Fibroblast of upper back skin (primary cell): Measurements from ENCODE around the gene PPBP.

ENCODE experiments used
- DNase-seq: peaks from one replicate; pipeline ENCODE4 v3.0.0-alpha.2; 2013

PPBP gene, protein sequence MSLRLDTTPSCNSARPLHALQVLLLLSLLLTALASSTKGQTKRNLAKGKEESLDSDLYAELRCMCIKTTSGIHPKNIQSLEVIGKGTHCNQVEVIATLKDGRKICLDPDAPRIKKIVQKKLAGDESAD

DNA sequence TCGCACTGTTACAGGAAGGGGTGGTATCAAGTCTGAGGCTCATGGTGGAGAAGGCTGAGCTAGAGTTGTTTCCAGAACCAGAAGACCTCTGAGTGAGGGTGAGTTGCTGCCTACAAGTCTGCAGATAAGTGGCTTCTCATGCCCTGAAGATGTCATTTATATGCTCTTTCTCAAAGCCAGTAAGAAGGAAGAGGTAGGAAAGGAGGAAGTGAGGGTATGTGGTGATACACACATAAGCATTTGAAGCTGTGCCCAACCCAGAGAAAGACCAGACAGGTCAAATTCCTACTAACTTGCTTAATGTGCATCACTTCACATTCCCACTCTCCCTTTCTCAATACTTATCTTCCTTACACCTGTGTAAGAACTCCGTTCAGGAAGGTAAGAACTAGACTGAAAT lies at the start of gene PPBP:
Gene PPBP, minus strand, starts transcription at position 130 of the 400 bp plus-strand sequence. Its CDS starts 87 bp downstream, at position 43.
- DNase-seq = no peak

DNA sequence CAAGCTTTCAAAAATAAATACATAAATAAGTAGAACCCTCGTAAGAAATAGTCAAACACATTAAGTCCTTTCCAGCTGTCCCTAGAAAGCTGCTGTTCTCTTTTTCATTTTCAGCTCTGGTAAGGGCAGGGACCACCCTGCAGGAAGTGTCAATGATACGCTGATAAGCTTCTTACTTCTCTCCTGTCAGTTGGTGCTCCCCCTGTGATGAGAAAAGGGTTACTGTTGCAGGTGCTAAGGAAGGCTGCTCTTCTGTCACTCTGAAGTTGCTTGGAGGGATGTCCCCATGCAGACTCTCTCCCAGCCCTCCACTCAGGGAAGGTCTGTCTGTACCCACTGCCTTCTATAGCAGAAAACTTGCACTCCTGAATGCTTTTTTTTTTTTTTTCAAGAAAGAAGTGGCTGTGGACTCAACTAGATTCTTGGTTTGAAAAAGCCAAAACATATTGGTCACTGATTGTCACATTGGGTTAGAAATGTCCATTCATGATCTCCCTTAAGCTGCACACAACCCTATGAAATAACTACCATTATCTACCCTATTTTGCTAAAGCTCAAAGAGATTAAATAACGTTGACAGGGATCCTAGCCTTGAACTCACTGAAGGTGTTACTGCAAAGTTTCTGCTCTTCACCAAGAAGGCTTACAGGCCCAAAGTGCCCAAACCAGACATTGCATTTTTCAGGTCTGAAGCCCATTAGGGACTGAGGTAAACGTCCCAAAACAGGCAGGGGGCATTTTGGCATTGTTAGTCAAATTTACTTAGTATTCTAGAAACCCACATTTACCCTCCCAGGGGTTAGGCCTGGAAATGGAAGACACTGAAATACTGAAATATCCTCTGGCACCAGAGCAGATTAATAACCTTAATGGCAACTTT lies 49.3 kb upstream of the PPBP start:
- DNase-seq = no peak

DNA sequence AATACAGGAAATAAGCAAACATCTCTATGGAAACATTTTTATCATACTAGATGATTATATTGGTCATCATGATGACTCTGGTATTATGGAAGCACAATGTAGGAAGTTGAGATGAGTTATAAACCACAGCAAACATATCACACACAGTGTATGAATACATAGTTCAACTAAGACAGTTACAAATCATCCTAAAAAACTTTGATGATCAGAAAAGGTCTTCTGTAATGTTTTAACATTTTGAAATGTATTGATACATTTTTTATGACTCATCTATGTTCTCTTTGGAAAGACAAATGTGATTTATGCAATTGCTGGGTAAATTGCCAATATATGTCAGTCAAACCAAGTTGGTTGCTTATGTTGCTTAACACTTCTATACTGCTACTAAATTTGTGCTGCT lies 45.7 kb upstream of the PPBP start:
- peak; percentile 63 for DNase-seq

DNA sequence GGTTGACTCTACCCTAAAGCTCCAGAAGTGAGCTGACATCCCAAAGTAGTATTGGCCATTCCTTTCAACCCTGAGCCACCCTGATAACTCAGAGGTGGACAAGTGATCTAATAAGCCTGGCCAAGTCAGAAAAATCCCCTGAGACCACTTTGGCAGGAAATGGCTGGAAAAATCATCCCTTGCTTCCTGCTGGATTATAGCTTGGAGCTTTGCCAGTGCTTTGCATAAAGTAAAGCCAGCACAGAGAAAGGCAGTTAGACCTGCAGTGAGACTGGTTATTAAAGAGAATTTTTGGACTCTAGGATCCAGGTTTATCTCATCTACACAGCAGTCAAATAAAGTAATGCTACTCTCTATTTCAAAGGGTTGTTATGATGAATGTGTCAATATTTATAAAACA lies 44.1 kb upstream of the PPBP start:
- peak; percentile 76 for DNase-seq

DNA sequence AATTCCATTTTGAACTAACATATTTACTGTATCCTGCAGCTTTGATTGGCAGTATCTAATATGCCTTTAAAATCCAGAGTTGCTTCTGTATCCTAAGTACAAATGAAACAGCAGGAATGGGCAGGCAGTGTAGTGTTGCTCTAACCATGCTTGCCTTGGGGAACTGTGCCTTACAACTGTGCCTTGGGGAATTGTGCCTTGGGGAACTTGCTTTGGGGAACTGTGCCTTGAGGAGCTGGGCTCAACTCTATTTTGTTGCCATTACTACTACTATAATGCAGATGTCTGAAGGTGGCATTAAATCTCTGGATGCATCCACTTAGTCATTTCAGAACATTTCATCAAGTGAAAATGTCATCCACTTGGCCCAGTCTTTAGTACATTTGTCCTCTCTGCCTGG lies 43.6 kb upstream of the PPBP start:
- DNase-seq = no peak

DNA sequence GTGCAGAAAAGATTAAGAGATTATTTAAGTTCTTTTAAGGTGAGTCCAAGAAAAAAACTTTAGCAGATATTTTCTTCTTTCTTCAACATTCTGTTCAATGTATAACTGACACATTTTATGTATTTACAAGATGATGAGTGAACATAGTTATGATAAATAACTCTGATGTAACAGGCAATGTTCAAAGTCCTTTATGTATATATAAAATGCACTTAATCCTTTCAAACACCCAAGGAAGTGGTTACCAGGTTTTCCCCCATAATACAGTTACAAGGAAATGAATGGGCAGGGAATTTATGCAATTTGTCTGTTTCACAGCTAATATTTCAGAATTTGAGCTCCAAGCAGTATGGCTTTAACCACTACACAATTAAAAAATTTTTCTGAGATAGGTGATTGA lies 42.3 kb upstream of the PPBP start:
- no peak for DNase-seq

DNA sequence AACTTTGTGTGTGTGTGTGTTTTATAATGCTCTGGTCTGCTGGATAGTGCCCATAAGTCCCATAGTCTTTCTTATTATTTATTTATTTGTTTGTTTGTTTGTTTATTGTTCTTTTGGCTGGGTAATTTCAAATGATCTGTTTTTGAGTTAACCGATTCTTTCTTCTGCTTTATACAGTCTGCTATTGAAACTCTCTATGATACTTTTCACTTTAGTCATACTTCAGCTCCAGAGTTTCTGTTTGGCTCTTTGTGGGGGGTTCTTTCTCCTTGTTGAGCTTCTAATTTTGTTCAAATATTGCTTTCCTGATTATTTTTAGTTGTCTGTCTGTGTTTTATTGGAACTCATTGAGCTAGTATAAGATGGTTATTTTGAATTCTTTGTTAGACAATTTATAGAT lies 40.5 kb upstream of the PPBP start:
- no peak for DNase-seq

DNA sequence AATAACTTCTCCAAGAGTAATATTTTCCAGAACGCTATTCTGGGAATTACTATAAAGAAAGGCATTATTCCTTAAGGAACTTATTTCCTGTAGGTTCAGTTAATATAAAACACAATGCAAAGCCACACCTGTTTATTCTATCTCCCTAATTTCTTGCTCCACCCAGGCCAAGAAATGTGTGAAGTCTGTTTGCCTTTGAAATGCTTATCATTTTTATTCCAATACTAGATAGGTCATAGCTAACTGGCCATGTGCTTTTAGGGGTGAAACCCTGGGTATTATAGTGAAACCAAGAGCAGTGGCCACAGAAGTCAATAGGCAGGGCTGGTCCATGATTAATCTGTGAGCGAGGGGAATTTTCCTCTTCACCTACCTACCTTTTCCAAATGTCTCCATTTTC lies 35.7 kb upstream of the PPBP start:
- DNase-seq = no peak

DNA sequence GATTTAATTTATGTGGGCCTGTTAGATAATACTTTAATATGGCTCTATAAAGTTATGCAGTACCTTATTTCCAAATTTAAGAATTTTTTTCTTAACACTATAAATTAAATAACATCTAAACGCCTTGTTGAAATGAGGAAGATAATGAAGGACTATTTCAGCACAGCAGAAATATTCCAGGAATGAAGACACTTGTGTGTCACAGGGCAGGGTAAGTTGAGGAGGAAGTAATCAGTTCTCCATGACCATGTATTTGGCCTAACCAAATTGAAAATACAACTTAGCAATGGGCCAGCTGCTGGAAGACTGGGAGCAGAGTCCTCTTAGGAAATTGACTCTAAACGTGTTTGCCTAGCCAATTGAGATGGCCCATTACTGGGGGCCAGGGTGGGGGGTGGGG lies 33.6 kb upstream of the PPBP start:
- DNase-seq = no peak

DNA sequence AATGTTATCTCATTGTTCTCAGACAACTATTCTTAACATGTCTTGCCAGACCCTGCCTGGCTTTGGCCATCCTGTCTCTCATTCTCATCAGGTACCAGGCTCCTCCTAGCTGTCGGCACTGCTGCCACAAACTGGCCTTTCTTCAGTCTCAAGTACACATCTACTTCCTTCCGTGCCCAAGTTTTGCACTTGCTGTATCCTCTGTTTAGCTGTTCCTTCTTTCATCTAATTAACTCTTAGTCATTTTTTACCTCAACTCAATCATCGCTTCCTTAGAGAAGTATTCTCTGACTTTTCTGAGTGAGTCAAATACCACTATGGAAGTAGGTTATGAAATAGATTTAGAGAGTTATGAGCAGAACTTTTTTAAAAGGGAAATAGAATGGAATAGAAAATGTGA lies 30.8 kb upstream of the PPBP start:
- no peak for DNase-seq

DNA sequence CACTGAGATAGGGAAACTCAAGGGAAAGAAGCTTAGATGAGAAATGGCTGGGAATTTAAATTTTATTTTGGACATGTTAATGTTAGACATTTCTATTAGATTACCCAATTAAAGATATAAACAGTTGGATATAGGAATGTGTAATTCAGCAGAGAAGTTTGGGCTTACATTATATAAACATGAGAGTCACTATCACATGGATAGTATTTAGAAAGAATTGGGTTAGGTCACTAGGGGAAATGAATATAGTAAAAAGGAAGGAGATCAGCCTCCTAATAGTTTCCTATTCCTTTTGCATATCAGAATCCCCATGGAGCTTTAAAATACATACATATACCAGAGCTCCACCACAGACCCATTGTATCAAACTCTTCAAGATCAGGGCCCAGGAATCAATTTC lies 30.1 kb upstream of the PPBP start:
- no peak for DNase-seq

DNA sequence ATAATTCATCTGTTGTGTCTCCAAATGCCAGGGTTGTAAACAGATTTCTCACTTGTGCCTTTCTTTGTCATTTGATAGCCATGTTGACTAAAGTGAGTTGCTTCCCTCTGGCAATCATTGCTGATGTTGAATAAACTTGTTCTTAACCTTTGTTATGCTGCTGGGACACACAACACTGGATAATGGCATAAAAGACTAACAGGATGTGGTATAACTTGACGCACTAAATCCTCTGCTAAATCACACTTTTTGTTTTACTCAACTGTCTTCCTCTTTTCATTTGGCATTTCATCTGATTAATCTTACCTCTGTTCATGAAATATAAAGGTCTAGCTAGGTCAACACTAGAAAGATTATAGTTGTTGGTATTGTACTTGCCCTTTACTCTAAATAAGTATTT lies 28.1 kb upstream of the PPBP start:
- DNase-seq = no peak

DNA sequence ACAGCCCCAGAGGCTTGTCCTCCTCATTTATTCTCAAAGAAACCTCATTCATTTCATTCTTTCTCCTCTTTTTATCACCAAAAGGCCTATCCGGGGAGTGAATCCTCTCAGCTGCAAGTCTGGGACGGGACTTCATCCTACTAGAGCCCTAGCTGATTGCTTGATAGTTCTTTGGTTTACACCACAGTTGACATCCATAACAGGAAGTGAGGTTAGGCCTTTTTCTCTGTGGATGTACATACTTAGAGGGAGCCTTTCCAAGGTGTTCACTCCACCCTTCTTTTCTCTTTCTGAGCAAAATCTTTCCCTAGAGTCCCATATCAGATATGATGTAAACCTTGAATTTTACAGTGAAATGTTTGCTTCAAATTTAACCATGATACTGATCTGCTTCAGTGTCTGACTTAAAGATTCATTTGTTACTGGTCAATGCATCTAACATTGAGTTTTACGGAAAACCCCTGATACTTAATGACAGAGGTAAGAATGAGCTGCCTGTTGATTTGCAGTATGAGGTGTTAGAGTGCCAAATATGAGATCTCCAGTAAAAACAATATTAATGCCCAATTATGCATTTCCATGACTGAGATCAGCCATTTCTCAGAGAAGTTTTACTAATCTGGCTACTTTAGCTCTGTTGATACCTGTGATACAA lies 27.3 kb upstream of the PPBP start:
- DNase-seq = no peak

DNA sequence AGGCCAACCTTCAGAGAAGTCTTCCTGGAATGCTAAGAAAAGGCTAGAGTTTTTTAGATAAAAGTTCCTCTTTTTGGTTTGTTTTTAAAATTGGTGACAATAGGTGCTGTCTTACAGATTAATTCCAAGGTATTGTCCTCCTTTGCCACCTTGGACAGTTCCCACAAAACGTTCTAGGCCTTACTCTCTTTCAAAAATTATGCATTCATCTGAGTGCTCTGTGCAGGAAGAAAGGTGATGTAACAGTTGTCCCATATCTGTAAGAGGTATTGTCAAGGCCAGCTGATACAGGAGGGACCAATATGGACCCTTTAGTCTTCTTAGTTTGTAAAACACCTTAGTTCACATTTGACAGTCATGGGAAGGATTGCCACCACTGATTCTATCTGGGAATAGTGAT lies 26.3 kb upstream of the PPBP start:
- DNase-seq = peak; percentile 15

DNA sequence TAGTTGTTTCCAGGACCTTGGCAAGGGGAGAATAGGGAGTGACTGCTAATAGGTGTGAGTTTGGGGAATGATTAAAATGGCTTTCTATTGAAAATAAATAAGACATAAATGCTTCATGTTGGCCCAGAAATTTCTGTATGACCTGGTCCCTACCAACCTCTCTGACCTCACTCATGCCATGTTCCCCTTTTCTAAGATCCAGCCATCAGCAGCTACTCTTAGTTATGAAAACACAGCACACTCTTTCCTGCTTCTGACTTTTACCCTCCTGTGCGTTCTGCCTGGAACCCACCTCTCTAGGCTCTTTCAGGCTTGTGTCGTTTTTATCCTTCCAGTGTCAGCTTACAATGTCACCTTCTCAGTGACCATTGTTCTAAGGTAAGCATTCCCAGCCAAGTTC lies 25.3 kb upstream of the PPBP start:
- DNase-seq = no peak

DNA sequence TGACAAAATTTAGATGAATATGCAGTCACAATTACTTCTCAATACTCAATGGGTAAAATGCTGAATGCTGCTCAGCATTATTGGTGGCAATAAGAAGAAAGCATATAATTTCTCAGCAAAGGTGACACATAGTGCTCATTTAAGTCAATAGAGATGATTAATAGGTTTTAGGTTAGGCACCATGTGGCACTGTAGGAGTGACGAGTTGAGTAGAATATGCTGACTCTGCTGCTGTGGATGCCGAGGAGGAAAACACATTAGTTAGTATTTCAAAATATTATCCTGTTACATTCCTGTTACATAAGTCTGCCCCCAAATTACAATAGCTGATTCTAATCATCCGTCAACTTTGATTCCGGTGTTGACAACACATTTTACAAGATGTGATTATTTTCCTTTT lies 24.1 kb upstream of the PPBP start:
- DNase-seq = no peak

DNA sequence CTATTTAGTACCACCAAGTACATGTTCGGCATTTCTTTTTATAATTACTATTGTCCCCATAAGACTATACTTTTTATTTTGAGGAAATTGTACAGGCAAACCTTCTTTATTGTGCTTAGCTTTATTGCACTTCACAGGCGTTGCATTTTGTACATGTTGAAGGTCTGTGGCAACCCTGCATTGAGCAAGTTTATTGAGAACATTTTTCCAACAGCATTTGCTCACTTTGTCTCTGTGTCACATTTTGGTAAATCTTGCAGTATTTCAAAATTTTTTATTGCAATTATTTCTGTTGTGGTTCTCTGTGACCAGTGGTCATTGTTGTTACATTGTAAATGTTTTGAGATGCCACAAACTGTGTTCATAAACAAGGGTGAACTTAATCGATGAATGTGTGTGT lies 21.3 kb upstream of the PPBP start:
- no peak for DNase-seq

DNA sequence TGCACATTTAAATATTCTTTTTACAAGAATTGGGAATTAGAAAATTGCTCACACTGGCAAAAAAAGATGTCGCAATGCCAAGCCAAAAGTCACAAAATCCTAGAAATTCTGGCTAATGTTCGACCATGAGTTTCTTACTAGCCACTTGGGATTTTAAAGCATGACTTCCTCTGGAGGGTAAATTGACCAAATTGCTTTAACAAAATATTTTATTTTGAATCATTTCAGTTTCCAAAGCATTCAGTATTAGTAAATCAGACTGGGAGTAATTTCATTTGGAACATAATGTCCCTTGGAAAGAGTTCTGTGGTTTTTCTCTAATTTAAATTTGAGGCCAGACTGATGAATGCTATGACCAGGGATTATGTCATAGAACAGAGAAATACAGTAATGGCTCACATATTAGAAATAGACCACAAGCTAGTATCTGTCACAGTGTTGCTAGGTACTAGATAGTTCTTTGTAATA lies 18.1 kb upstream of the PPBP start:
- peak; percentile 69 for DNase-seq

DNA sequence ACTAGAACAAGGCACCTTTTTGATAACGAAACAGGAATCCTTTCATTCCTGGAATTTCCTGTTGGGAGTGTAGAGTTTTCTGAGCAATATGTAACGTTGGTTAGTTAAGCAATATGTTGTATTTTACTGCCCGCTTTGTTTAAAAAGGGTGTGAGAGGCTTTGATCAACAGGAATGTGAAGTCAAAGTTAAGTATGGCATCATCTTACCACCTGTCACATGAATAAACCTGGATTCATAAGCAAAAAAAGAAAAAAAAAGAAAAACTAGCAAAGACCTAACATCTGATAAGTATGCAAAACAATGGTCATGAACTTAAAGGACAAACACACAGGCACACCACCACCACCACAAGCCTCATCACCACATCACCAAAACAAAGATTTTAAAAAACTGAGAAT lies 17.5 kb upstream of the PPBP start:
- no peak for DNase-seq

DNA sequence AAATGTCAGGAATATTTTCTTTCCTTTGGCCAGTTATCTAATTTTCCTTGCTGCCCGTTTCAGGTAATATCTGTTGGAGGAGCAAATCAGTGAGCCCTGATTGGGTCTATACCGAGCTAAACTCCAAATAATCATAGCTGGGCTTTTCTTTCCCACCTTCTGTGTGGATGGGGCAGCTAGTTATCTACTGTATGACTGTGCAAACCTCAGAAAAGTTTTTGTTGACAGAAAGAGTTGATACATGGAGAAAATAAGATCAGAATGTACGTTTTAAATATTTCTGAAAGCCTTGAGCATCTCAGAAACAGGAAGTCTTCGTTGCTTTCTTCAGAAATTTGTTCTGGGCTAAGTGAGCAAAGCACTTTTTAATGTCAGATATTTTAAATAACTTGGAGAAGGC lies 16.7 kb upstream of the PPBP start:
- no peak for DNase-seq

DNA sequence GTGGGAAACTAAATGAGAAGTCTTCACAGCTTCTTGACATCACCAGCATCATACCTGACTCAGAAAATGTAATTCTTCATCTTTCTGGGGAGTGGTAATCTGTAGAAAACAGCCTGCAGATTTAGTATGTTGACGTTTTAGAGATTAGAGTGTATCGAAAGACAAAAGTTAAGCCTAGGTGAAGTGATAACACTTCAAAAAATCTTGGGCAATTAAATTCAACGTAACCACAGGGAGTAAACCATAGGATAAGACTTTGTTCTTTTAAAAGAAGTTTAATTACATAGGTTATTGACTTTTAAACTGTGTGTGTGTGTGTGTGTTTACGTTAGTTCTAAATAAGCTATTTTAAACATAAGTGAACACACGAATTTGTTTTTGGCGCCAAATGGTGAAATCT lies 12.3 kb upstream of the PPBP start:
- no peak for DNase-seq

DNA sequence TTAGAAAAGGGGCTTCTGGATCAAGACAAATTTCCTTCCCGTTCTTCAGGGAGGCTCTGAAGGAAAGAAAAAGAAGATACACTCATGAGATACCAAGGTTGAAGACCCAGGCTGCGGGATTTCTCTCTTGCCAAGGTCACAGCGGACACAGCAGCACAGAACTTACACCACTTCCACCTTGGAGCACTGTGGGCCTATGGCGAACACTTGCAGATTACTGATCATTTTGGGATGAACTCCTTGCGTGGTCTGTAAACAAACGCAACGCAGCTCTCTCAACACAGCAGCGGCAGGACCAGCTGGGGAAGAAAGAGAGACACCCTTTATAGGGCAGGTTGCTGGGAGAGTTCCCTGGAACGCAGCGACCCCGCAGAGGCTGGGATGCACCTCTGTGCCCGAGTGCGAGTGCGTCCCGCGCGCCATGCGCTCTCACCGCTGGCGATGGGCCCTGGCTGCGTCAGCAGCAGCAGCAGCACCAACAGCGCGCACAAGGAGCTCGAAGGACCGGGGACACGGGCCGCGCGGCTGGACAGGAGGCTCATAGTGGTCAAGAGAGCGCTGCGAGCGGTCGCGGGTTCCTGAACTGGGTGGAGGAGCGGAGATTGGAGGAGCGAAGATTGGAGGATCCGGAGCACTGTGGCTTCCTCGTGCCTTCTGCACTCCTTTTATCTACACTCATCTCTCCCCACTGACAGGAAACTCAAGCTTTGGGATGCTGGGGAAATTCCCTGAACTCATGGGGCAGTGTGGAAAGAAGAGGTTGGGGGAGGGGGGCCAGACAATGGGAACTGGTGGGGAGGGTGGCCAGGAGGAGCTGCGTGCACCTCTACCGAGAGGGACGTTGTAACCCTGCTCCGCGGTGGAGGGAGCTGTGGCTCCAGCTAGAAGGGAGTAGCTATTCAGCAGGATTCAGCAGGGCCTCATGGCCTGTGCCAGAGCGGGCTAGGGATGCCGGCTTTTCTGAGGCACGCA lies 10.3 kb upstream of the PPBP start, which contains the start of gene CXCL5:
Gene CXCL5, minus strand, starts transcription at position 638 of the 972 bp plus-strand sequence. Its CDS starts 96 bp downstream, at position 542.
- peak; percentile 64 for DNase-seq

DNA sequence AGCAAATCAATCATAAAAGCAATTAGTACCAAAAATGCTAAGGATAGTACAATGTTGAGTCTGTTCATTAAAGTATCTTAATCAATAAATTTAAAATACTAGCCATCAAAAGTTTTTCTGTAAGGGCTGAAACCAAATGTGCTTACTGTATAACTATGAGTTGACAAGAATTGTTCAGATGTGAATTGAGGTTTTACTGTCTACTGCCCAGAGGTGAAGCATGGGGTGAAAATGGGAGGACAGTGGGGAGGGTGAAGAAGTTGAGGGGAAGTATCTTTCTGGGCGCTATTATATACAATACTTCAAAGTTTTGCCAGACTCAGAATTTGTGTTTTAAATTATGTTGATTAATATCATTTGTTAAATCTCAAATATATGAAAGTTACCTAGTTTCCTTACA lies 4.1 kb upstream of the PPBP start:
- no peak for DNase-seq
